Upper lobe of right lung (tissue), 1 donor: ENCODE measurements around the gene GNB5. TPM values are rescaled to one million over a fixed set of nuclear protein-coding genes. Genes with fewer than 3 reads are reported as not detected.

Experiments
- ATAC-seq: fragments of 200-7000 bp; cut with Tn5 transposase; one replicate; pipeline ENCODE4 v1.9.1; 2020; ENCODE audit warnings: mild to moderate bottlenecking, moderate library complexity
- DNase-seq: peaks from one replicate; pipeline ENCODE4 v3.0.0-alpha.2; 2020
- H3K27ac ChIP-seq: fragments of 200-600 bp; one replicate; pipeline ENCODE4 v1.8.0; 2022
- H3K27me3 ChIP-seq: fragments of 200-600 bp; one replicate; pipeline ENCODE4 v1.8.0; 2022; ENCODE audit warnings: mild to moderate bottlenecking
- H3K36me3 ChIP-seq: fragments of 200-600 bp; one replicate; pipeline ENCODE4 v1.8.0; 2022
- H3K4me1 ChIP-seq: fragments of 200-600 bp; one replicate; pipeline ENCODE4 v1.8.0; 2022
- H3K4me3 ChIP-seq: fragments of 200-600 bp; one replicate; pipeline ENCODE4 v1.8.0; 2022; ENCODE audit warnings: mild to moderate bottlenecking
- H3K9me3 ChIP-seq: fragments of 200-600 bp; one replicate; pipeline ENCODE4 v1.8.0; 2022
- CTCF ChIP-seq: fragments of 200-600 bp; IDR thresholded peaks from one replicate; pipeline ENCODE4 v1.8.0; 2022; ENCODE audit warnings: antibody characterized with exemption
- intact Hi-C: fragments of 100-400 bp; cut with DNase I; formaldehyde crosslinking; loops from one replicate; pipeline ENCODE4 v1.11.0; 2022
- total RNA-seq: library from RNA; stranded (reverse); fragmentation: NEBNext Ultra II Directional; extraction: Animal tissue kit (Norgen Biotek cat#: 25700); gene quantifications from one replicate; pipeline ENCODE4 v1.2.1, GENCODE V29; 2021
- donor health status: DM: no; HTN: yes; CAD: no; lungs with severe emphysema.

The GNB5 gene
- total RNA-seq, 1 donor from 2014 or later: 16.7 TPM

- H3K4me1 ChIP-seq: no peaks in the 10 kb centered on the region
- ATAC-seq (peak; percentile 67), DNase-seq (peak; percentile 64)
- H3K27ac ChIP-seq: no peak overlapping the region
- peaks cover 35% of the 10 kb centered on the region for H3K36me3 ChIP-seq
- H3K4me3 ChIP-seq: no peak overlapping the region
- no peak for TF ChIP-seq CTCF
- H3K27me3 ChIP-seq: no peaks in the 10 kb centered on the region
- intact Hi-C loops: no loop called here
- no peaks in the 10 kb centered on the region for H3K9me3 ChIP-seq
These were observed 26.0 kb upstream of the GNB5 start for GRCh38 chr15:52217186-52217585.

- intact Hi-C loops: no loop called here
- Histone ChIP-seq H3K4me1 (no peaks in the 10 kb centered on the region), H3K36me3 (peaks cover 42% of the 10 kb centered on the region), H3K9me3 (no peaks in the 10 kb centered on the region), H3K4me3 (no peak overlapping the region), H3K27ac (no peak overlapping the region), H3K27me3 (no peaks in the 10 kb centered on the region)
- ATAC-seq (no peak), DNase-seq (no peak)
- no peak for TF ChIP-seq CTCF
These were observed 23.4 kb upstream of the GNB5 start for GRCh38 chr15:52214553-52214952.

- Histone ChIP-seq H3K27me3 (no peaks in the 10 kb centered on the region), H3K4me3 (no peak overlapping the region), H3K9me3 (no peaks in the 10 kb centered on the region), H3K4me1 (no peaks in the 10 kb centered on the region), H3K27ac (no peak overlapping the region), H3K36me3 (peaks cover 39% of the 10 kb centered on the region)
- no peak for ATAC-seq
- intact Hi-C loops: no loop called here
- DNase-seq: no peak
- TF ChIP-seq CTCF: no peak
These were observed 22.0 kb upstream of the GNB5 start for GRCh38 chr15:52213206-52213605.

GRCh38 chr15:52208306-52208946, 17.2 kb upstream of the GNB5 start:
- TF ChIP-seq CTCF: peak; percentile 66
- Histone ChIP-seq H3K36me3 (peaks cover 40% of the 10 kb centered on the region), H3K4me3 (no peak overlapping the region), H3K27ac (no peak overlapping the region), H3K9me3 (no peaks in the 10 kb centered on the region), H3K27me3 (no peaks in the 10 kb centered on the region), H3K4me1 (no peaks in the 10 kb centered on the region)
- ATAC-seq: peak; percentile 86
- no peak for DNase-seq
- intact Hi-C loops: no loop called here

- Histone ChIP-seq H3K9me3 (no peaks in the 10 kb centered on the region), H3K27ac (no peak overlapping the region), H3K27me3 (no peaks in the 10 kb centered on the region), H3K36me3 (peaks cover 29% of the 10 kb centered on the region), H3K4me3 (no peak overlapping the region), H3K4me1 (no peaks in the 10 kb centered on the region)
- ATAC-seq (no peak), DNase-seq (no peak)
- no peak for TF ChIP-seq CTCF
- intact Hi-C loops: no loop called here
These were observed 16.0 kb upstream of the GNB5 start for GRCh38 chr15:52207191-52207590.

GRCh38 chr15:52206446-52206845, 15.3 kb upstream of the GNB5 start:
- Histone ChIP-seq H3K27ac (no peak overlapping the region), H3K4me1 (no peaks in the 10 kb centered on the region), H3K4me3 (no peak overlapping the region), H3K9me3 (no peaks in the 10 kb centered on the region), H3K27me3 (no peaks in the 10 kb centered on the region), H3K36me3 (peaks cover 24% of the 10 kb centered on the region)
- TF ChIP-seq CTCF: no peak
- ATAC-seq (no peak), DNase-seq (no peak)
- intact Hi-C loops: no loop called here
